Esophagus squamous epithelium (tissue), 5 donors: ENCODE data around the gene DCLK3. TPM values are rescaled to one million over a fixed set of nuclear protein-coding genes. Genes with fewer than 3 reads are reported as not detected.

Experiments
- DNase-seq: peaks from one replicate; lab custom pipeline; 2025; lab: John Stamatoyannopoulos, UW
- H3K27ac ChIP-seq, 4 donors: fragments of 200-600 bp; sonication (generic); one replicate each; pipeline ENCODE4 v1.5.1; 2016 to 2019; ENCODE audit warnings: mild to moderate bottlenecking in 1 of 4
- H3K27me3 ChIP-seq, 4 donors: fragments of 200-600 bp; sonication (generic); 1 replicate in 3 of 4; 2 replicates in 1 of 4; pipeline versions ENCODE4 v1.5.1 to v1.6.0; 2017 to 2021; ENCODE audit warnings: antibody characterized with exemption in 1 of 4
- H3K36me3 ChIP-seq, 3 donors: fragments of 200-600 bp; sonication (generic); one replicate each; pipeline ENCODE4 v1.5.1; 2016 to 2019
- H3K4me1 ChIP-seq, 3 donors: fragments of 200-600 bp; sonication (generic); one replicate each; pipeline ENCODE4 v1.5.1; 2017 to 2019
- H3K4me3 ChIP-seq, 4 donors: fragments of 200-600 bp; sonication (generic); 1 replicate in 3 of 4; 2 replicates in 1 of 4; pipeline ENCODE4 v1.5.1; 2016 to 2019; ENCODE audit warnings: mild to moderate bottlenecking in 2 of 4, moderate library complexity in 1 of 4
- H3K9me3 ChIP-seq, 3 donors: fragments of 200-600 bp; sonication (generic); one replicate each; pipeline ENCODE4 v1.5.1; 2016 to 2019
- POLR2A ChIP-seq, 4 donors: fragments of 450-650 bp; IDR thresholded peaks; one replicate each; pipeline ENCODE4 v1.6.1; 2017; ENCODE audit warnings: antibody characterized with exemption in 4 of 4, mild to moderate bottlenecking in 4 of 4, moderate library complexity in 3 of 4
- WGBS, 2 donors: methylation state at CpG; one replicate each; pipeline ENCODE4 v1.1.5; 2018; 5-methylcytosine and 5-hydroxymethylcytosine counted together
- intact Hi-C: fragments of 100-400 bp; cut with DNase I; formaldehyde crosslinking; loops from one replicate; pipeline ENCODE4 v1.15.0; 2022
- total RNA-seq, 4 donors: library from RNA; depleted of rRNA; stranded (reverse); fragments of >200 nt; gene quantifications; one replicate each; pipeline ENCODE4 v1.1.0, GENCODE V29; 2016
- TF ChIP-seq, protein P1 (sequence below), 6 experiments: fragments of 450-650 bp in 4 of 6; fragments of 200-600 bp in 2 of 6; sonication (generic) in 2 of 6; IDR thresholded peaks; one replicate each; pipeline ENCODE4 v1.5.1; 2016 to 2019; ENCODE audit warnings: antibody characterized with exemption in 6 of 6, mild to moderate bottlenecking in 4 of 6, moderate library complexity in 4 of 6
- donor health status: DM: yes; HTN: yes; CAD: no.

Gene DCLK3
- under 1 TPM in 3 of 4 donors, not detected in 1; 0.13 to 0.19 (median 0.18) TPM for total RNA-seq

DNA sequence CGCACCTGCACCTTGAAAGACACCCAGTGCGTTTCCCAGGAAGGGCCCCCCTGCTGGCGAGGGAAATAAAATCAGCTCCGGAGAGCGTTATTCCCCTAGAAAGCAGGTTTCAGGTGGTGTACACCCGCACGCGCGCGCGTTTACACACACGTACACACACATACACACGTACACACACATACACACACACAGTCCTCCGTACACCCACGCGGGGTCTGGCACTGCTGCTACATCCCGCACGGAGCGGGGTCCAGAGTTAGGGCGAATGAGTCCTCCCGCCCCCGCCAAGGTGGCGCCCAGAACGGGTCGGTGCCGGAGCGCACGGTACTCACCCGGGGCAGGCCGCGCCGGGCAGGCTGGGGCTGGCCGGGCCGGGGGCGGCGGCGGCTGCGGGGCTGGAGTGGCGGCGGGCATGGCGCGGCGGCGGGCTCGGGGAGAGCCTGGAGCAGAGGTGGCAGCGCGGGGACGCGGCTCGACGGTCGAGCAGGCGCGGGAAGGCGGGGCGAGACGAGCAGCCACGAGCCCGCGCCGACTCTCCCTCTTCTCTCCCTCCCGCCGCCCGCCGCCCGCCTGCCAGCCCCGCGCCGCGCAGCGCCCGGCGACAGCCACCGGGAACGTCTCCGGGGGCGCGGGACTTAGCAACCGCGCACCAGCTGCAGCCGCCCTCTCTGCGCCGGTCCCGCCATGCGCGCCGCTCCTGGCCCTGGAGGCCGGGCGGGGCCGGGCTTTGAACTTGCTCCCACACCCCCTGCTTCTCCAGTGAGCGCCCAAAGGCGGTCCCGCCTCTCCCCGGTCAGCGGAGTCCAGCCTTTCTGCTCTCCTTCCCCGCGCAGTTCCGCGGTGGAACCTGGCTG, at the start of gene DCLK3:
DCLK3 (minus strand) TSS at position 704 of the 854 bp plus-strand sequence; CDS start at position 414, 290 bp downstream.
- DNase-seq = no peak

GRCh38 chr3:36813305-36813704, 49.0 kb upstream of the DCLK3 start:
- Histone ChIP-seq H3K36me3 (no peaks in the 10 kb centered on the region), H3K27me3 (no peaks in the 10 kb centered on the region), H3K4me3 (no peak overlapping the region), H3K9me3 (no peaks in the 10 kb centered on the region), H3K27ac (no peak overlapping the region), H3K4me1 (peaks cover 0 to 24% (median 6%) of the 10 kb centered on the region in 3 donors)
- intact Hi-C loops = no loop called here
- no peak for TF ChIP-seq POLR2A (IDR thresholded peaks at IDR 0.05)
- TF ChIP-seq, protein P1, sequence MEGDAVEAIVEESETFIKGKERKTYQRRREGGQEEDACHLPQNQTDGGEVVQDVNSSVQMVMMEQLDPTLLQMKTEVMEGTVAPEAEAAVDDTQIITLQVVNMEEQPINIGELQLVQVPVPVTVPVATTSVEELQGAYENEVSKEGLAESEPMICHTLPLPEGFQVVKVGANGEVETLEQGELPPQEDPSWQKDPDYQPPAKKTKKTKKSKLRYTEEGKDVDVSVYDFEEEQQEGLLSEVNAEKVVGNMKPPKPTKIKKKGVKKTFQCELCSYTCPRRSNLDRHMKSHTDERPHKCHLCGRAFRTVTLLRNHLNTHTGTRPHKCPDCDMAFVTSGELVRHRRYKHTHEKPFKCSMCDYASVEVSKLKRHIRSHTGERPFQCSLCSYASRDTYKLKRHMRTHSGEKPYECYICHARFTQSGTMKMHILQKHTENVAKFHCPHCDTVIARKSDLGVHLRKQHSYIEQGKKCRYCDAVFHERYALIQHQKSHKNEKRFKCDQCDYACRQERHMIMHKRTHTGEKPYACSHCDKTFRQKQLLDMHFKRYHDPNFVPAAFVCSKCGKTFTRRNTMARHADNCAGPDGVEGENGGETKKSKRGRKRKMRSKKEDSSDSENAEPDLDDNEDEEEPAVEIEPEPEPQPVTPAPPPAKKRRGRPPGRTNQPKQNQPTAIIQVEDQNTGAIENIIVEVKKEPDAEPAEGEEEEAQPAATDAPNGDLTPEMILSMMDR (IDR thresholded peaks at IDR 0.05) = no peak
- no peak for DNase-seq
- 38 to 46% methylated on average over 6 of the region's 6 CpGs for WGBS, 2 donors

More for the DNA sequence above, at the start of gene DCLK3:
- Histone ChIP-seq H3K4me3 (peak within 1 kb of the TSS; percentile 9 to 67 (median 34)), H3K27me3 (peaks cover 0 to 85% (median 2%) of the 10 kb centered on the region in 4 donors), H3K27ac (no peak within 1 kb of the TSS), H3K9me3 (no peaks in the 10 kb centered on the region), H3K36me3 (no peaks in the 10 kb centered on the region), H3K4me1 (peaks cover 0 to 12% (median 0%) of the 10 kb centered on the region in 3 donors)
- WGBS, 2 donors = 14 to 19% methylated on average over 7 to 10 of the region's 99 CpGs
- TF ChIP-seq POLR2A (IDR thresholded peaks at IDR 0.05) = no peak
- TF ChIP-seq, protein P1 (IDR thresholded peaks at IDR 0.05) = peak in 1 of 6 experiments; percentile 32
- intact Hi-C loops = no loop called here

DNA sequence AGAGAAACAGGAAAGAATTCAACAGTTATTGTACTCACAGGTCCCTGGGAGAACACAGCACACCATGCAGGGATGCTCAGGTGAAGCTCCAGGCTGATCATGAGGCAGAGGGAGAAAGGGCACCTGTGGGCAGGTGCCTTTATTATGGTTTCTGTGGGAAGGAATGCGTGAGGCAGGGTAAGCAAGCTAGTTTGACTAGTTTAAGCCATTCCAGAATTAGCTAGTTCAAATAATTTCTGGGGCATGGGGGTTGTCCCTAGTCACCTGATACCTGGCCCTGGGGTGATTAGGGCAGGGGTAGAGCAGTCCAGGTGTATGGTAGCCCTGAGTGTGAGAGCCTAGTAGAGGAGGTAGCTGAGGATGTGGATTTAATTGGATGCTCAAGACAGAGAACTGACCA, 47.9 kb upstream of the DCLK3 start:
- Histone ChIP-seq H3K27ac (no peak overlapping the region), H3K27me3 (no peaks in the 10 kb centered on the region), H3K4me3 (no peak overlapping the region), H3K4me1 (peaks cover 0 to 24% (median 6%) of the 10 kb centered on the region in 3 donors), H3K36me3 (no peaks in the 10 kb centered on the region), H3K9me3 (no peaks in the 10 kb centered on the region)
- TF ChIP-seq, protein P1 (IDR thresholded peaks at IDR 0.05) = no peak
- no peak for TF ChIP-seq POLR2A (IDR thresholded peaks at IDR 0.05)
- 44 to 67% methylated on average over 1 of the region's 1 CpG for WGBS, 2 donors
- no peak for DNase-seq
- intact Hi-C loops = no loop called here

DNA sequence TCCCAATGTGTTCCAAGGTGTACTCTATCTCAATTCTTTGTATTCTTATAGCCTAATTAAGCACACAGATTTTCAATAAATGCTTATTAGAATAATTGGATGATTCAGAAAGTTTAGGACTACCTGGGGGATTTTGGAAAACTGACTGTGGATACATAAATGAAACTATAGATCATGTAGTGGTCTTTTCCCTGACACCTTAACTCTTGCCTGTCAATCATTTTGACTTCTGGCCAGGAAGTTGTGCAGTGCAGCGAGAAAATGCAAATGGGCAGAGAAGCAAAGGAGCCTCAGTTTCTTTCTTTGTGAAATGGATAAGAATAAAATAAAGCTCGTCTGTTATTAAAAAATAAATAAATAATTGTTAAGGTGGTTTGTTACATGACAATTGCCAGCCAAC, 47.4 kb upstream of the DCLK3 start:
- H3K4me3 ChIP-seq = no peak overlapping the region
- peaks cover 0 to 24% (median 6%) of the 10 kb centered on the region in 3 donors for H3K4me1 ChIP-seq
- no peak for TF ChIP-seq POLR2A (IDR thresholded peaks at IDR 0.05)
- TF ChIP-seq, protein P1 (IDR thresholded peaks at IDR 0.05) = no peak
- no peak overlapping the region for H3K27ac ChIP-seq
- no peaks in the 10 kb centered on the region for H3K36me3 ChIP-seq
- H3K9me3 ChIP-seq = no peaks in the 10 kb centered on the region
- no peaks in the 10 kb centered on the region for H3K27me3 ChIP-seq
- intact Hi-C loops = no loop called here
- DNase-seq = no peak
- 78 to 80% methylated on average over 2 of the region's 2 CpGs for WGBS, 2 donors
